ENCODE measurements around the gene AHCYL2.
"Not testable (repeated sequence)": the region's sequence is repeated elsewhere in the genome, so short reads cannot be mapped to it uniquely, and the experiment has no call there.

- TF ChIP-seq POLR2AphosphoS5 (IDR thresholded peaks at IDR 0.05; ENCODE audit: low read depth, low read length); POLR2A (IDR thresholded peaks at IDR 0.05; ENCODE audit: low read depth, low read length); TAF1 (IDR thresholded peaks at IDR 0.05; ENCODE audit: borderline replicate concordance, low read depth, low read length): not testable (repeated sequence)
Observed at GRCh38 chr7:129216821-129217416, 7.9 kb upstream of the AHCYL2 start.
